ENCODE results near the gene GALNT14. TPM values are rescaled to one million over a fixed set of nuclear protein-coding genes. Genes with fewer than 3 reads are reported as not detected.

GALNT14 gene
- total and polyA plus RNA-seq, 2 of the 8 experiments (the other 6 are each of a cell fraction or from before 2014, with no cell fraction given), result 13.0 to 13.7 TPM

- Histone ChIP-seq H4K20me1 (replicated peaks in 1 of 2; ENCODE audit: control insufficient read depth in 1 of 2, insufficient read depth in 2 of 2, low read length in 2 of 2) (no peaks in the 10 kb centered on the region), H4K5ac (ENCODE audit: insufficient read length, low read depth, low read length) (no peak overlapping the region), H3K79me1 (ENCODE audit: low read depth, low read length) (no peaks in the 10 kb centered on the region), H2BK20ac (ENCODE audit: low read length) (no peak overlapping the region), H2BK5ac (ENCODE audit: low read depth, low read length) (no peak overlapping the region), H3K27ac (ENCODE audit: low read depth, low read length) (no peak overlapping the region), H2BK120ac (replicated peaks; ENCODE audit: low read depth, low read length) (no peak overlapping the region), H3K4me1 (replicated peaks in 1 of 4; ENCODE audit: control insufficient read depth in 3 of 4, insufficient read depth in 4 of 4, low read length in 3 of 4) (0 out of 7 replicates have a peak, but pooled peaks cover 0 to 2% (median 0%) of the 10 kb centered on the region in 4 experiments), H3K36me3 (ENCODE audit: control insufficient read depth in 2 of 4, insufficient read depth in 4 of 4, low read length in 3 of 4) (peaks cover 0 to 4% (median 2%) of the 10 kb centered on the region in 4 experiments; a peak in 1 of 8 replicates), H3K56ac (replicated peaks; ENCODE audit: insufficient read length, low read depth, low read length) (no peak overlapping the region), H3K23ac (ENCODE audit: insufficient read length) (no peak overlapping the region), H4K8ac (ENCODE audit: extremely low read depth, insufficient read depth, low read length) (no peak overlapping the region), H3K4me2 (ENCODE audit: insufficient read depth in 1 of 2, low read depth in 2 of 2, low read length in 2 of 2) (no peak overlapping the region), H2AK5ac (ENCODE audit: low read depth, low read length) (no peak overlapping the region), H3K14ac (ENCODE audit: insufficient read length) (no peak overlapping the region), H4K91ac (replicated peaks; ENCODE audit: insufficient read length, low read length) (no peak overlapping the region), H3K23me2 (ENCODE audit: low read depth, low read length) (no peaks in the 10 kb centered on the region), H2BK12ac (ENCODE audit: low read depth, low read length) (no peak overlapping the region), H3K27me3 (replicated peaks in 1 of 4; ENCODE audit: control insufficient read depth in 3 of 4, extremely low read depth in 1 of 4, insufficient read depth in 3 of 4, low read length in 3 of 4) (no peaks in the 10 kb centered on the region), H3K18ac (ENCODE audit: extremely low read depth, low read length) (no peak overlapping the region), H3K4ac (replicated peaks; ENCODE audit: insufficient read length, low read depth, low read length) (no peak overlapping the region), H3K79me2 (ENCODE audit: control insufficient read depth in 1 of 2, insufficient read depth in 2 of 2, low read length in 2 of 2) (no peaks in the 10 kb centered on the region), H3K9ac (replicated peaks in 1 of 4; ENCODE audit: extremely low read depth in 1 of 4, low read depth in 3 of 4, low read length in 3 of 4) (no peak overlapping the region), H3K9me3 (ENCODE audit: insufficient read depth in 2 of 2, low read depth in 1 of 2, low read length in 1 of 2) (no peaks in the 10 kb centered on the region), H3K4me3 (ENCODE audit: extremely low read depth in 1 of 4, insufficient read depth in 2 of 4, low read depth in 3 of 4, low read length in 4 of 4) (no peak overlapping the region), H2AFZ (ENCODE audit: low read length) (no peak overlapping the region), H2BK15ac (ENCODE audit: low read length) (no peak overlapping the region)
- ChIA-PET POLR2A (ENCODE audit: partially characterized antibody) (no interaction called here), CTCF (ENCODE audit: partially characterized antibody) (no interaction called here)
- 95% methylated on average over 8 of the region's 9 CpGs; no CpG with 5 or more reads in 1 of the 2 experiments for WGBS, 2 experiments (ENCODE audit: extremely low coverage in 1 of 2, insufficient coverage in 1 of 2, insufficient read length in 1 of 2, insufficient replicate concordance in 2 of 2, low coverage in 1 of 2, low lambda C conversion rate in 2 of 2, missing lambda C conversion rate in 1 of 2)
- no peak for DNase-seq (ENCODE audit: low read depth in 1 of 2, low spot score in 2 of 2)
- FAIRE-seq, result no peak
- TF ChIP-seq ATF2 (IDR thresholded peaks at IDR 0.05; ENCODE audit: low read length), result no peak
- TF ChIP-seq CREB1 (IDR thresholded peaks at IDR 0.05), result no peak
- TF ChIP-seq KDM5A (IDR thresholded peaks at IDR 0.05; ENCODE audit: low read length), result no peak
- TF ChIP-seq CHD1 (IDR thresholded peaks at IDR 0.05; ENCODE audit: low read depth, low read length), result no peak
- TF ChIP-seq POLR2AphosphoS5 (IDR thresholded peaks at IDR 0.05; ENCODE audit: low read depth, low read length), result no peak
- TF ChIP-seq SIRT6 (IDR thresholded peaks at IDR 0.05; ENCODE audit: low read length), result no peak
- TF ChIP-seq GTF2F1 (IDR thresholded peaks at IDR 0.05; ENCODE audit: borderline replicate concordance, low read depth, low read length), result no peak
- no peak for TF ChIP-seq NANOG (IDR thresholded peaks at IDR 0.05; ENCODE audit: insufficient read depth, low read depth, low read length, poor library complexity, severe bottlenecking)
- TF ChIP-seq KDM4A (IDR thresholded peaks at IDR 0.05; ENCODE audit: low read depth, low read length, severe bottlenecking), result no peak
- TF ChIP-seq CTCF (IDR thresholded peaks at IDR 0.05; ENCODE audit: control extremely low read depth in 1 of 3, insufficient read depth in 1 of 3, low read depth in 1 of 3, low read length in 3 of 3), result no peak
- no peak for TF ChIP-seq BCL11A (IDR thresholded peaks at IDR 0.05; ENCODE audit: low read depth in 2 of 2, low read length in 2 of 2)
Measured at GRCh38 chr2:30911327-30911726, 226.9 kb downstream of the GALNT14 start.

Data from H1 (cell line).